GM19238 (cell line): ENCODE results near the gene TMEM120A.
"Not testable (repeated sequence)": the region's sequence is repeated elsewhere in the genome, so short reads cannot be mapped to it uniquely, and the experiment has no call there.

Experiments used
- DNase-seq: peaks from one replicate; pipeline ENCODE4 v3.0.0; 2011; ENCODE audit warnings: low spot score; ENCODE audit not compliant: insufficient read length

The TMEM120A gene

GRCh38 chr7:75994388-75995051, at the start of gene TMEM120A:
Gene TMEM120A, minus strand, starts transcription at chr7:75994595. Its CDS starts 25 bp downstream, at chr7:75994570.
- peak; percentile 100 for DNase-seq

DNA sequence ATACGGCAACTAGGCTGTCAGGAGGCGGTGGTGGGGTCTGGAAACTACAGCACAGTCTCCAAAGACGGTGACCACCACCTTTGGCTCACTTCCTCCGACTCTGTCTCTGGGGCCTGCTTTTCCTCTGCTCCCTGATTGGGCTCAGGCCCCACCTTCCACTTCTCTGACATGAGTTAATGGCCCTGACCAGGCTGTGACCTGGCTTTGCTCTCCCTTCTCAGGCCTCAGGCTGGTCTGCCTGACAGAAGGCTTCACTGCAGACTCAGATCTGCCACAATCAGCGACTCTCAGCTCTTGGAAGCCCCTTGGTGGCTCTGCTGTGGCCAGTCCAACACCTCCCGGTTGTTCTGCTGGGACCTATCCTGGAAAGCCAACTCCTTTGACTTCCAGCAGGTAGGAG, 45.7 kb upstream of the TMEM120A start:
- DNase-seq: no peak

- no peak for DNase-seq
Measured at GRCh38 chr7:76037310-76037709, 42.9 kb upstream of the TMEM120A start.

DNA sequence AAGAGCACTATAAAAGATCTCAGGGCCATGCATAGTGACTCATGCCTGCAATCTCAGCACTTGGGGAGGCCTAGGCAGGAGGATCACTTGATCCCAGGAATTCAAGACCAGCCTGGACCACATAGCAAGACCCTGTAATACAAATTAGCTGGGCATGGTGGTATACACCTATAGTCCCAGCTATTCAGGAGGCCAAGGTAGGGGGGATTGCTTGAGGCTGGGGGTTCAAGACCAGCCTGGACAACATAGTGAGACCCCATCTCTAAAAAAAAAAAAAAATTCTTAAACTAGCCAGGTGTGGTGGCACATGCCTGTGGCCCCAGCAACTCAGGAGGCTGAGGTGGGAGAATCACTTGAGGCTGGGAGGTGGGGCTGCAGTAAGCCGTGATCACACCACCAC, 37.6 kb upstream of the TMEM120A start:
- DNase-seq: no peak

GRCh38 chr7:76029682-76030081, 35.3 kb upstream of the TMEM120A start:
- not testable (repeated sequence) for DNase-seq

DNA sequence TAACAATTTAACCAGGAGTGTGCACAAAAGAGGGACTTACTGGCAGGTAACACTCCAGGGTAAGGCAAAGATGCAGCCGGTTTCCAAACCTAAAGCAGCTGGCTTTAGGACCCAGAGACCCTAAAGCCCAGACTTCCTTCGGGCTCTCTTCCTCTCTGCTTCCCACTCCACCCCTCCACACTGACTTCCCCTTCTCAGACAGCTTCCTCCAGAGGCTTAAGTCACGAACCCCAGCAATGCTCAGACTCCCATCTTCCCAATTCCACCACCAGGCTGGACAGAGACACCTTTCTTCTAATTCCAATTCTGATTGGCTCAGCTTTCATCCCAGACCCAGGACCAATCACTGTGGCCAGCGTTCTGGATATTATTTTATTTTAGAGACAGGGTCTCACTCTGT, 28.6 kb upstream of the TMEM120A start:
- no peak for DNase-seq

- DNase-seq: no peak
Measured at GRCh38 chr7:76022026-76022780, 27.8 kb upstream of the TMEM120A start.

GRCh38 chr7:76020031-76020714, 25.8 kb upstream of the TMEM120A start:
- DNase-seq: peak; percentile 65

- DNase-seq: not testable (repeated sequence)
Measured at GRCh38 chr7:76018520-76018919, 24.1 kb upstream of the TMEM120A start.

- DNase-seq: no peak
Measured at GRCh38 chr7:76016191-76016947, 22.0 kb upstream of the TMEM120A start.

DNA sequence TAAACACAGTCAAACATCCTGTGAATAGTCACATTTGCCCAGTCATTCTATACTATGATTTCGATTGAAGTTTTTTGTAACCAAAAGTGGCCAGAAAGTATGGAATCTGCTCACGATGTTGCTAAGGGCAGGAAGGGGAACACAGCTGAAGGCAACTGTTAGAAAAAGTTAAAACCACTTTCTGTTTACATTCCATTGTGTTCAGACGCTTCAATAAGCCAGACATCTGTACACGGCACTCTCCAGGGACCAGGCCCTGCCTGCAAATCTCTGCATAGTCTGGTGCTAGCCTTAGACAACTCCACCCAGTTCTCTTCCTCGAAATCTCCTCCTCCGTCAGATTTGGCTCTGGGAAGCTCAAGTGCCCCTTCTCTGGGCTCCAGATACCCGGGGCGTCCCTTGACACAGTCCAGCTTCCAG, 17.1 kb upstream of the TMEM120A start:
- DNase-seq: no peak

GRCh38 chr7:76009672-76010600, 15.5 kb upstream of the TMEM120A start:
- DNase-seq: no peak

DNA sequence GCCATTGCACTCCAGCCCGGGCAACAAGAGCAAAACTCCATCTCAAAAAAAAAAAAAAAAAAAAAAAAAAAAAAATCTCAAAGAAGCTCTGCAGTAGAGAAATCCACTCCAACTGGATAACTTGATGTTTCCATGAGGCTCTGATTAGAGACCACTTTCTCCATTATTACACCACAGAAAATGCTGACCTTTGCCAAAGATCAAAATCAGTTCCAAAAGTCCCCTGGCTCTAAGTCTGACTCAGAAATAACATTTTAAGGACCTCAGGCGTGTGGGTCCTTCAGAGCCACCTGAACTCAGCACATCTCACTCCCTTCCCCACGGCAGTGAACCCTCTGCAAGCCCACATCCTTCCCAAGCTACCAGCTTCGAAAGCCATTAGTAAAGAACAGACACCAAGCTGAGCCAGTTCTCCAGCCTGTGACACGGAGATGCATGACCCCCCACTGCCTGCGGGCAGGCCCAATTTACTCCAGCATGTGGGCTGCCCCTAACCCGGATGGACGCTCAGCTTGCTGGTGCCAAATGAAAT, 13.8 kb upstream of the TMEM120A start:
- DNase-seq: no peak

DNA sequence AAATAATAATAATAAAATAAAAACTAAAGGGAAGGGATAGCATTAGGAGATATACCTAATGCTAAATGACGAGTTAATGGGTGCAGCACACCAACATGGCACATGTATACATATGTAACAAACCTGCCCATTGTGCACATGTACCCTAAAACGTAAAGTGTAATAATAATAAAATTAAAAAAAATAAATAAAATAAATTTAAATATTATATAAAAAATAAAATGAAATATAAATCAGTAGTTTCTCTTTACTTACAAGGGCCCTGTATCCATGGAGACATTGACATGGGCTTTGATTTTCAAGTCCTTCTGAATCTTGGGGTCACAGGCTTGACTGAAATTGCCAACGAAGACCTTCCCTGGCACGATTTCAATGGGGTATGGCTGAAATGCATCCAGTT, 10.6 kb upstream of the TMEM120A start:
- DNase-seq: not testable (repeated sequence)

- DNase-seq: no peak
Measured at GRCh38 chr7:76003351-76003750, 9.0 kb upstream of the TMEM120A start.

- no peak for DNase-seq
Measured at GRCh38 chr7:76002822-76003221, 8.4 kb upstream of the TMEM120A start.

- DNase-seq: no peak
Measured at GRCh38 chr7:76002139-76002538, 7.7 kb upstream of the TMEM120A start.

DNA sequence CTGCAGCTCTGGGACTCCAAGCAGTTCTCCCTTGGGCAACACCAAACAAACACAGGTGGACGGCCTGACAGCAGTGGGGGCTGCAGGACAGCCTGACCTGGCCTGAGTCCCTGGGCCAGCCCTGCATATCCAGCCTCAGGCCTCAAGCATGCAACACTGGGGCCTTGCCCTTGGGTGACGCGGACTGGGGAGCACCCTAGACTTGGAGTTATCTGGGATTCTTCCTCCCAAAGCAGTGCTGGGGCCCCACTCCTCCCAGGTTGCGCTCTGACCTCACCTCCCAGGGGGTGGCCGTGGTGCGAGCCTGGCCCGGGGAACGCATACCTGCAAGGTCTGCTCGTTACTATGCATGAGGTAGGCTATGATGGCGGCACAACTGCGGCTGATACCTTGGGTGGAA, 6.2 kb upstream of the TMEM120A start:
- no peak for DNase-seq

GRCh38 chr7:75998038-75998437, 3.6 kb upstream of the TMEM120A start:
- DNase-seq: no peak

- DNase-seq: no peak
Measured at GRCh38 chr7:75996476-75996875, 2.1 kb upstream of the TMEM120A start.
